Body of pancreas (tissue), 4 donors: ENCODE results near the gene TRAF5. TPM values are rescaled to one million over a fixed set of nuclear protein-coding genes. Genes with fewer than 3 reads are reported as not detected.

Source experiments
- ATAC-seq: fragments of 150-250 bp; one replicate; pipeline ENCODE4 v1.9.1; 2016
- DNase-seq, 4 donors: peaks; one replicate each; pipeline ENCODE4 v3.0.0-alpha.2; 2019
- H3K27ac ChIP-seq, 4 donors: fragments of 200-600 bp; sonication (generic); 1 replicate in 3 of 4; 2 replicates in 1 of 4; pipeline versions ENCODE4 v1.5.1 to v1.6.1; 2016 to 2019; ENCODE audit warnings: mild to moderate bottlenecking in 1 of 4, mixed read lengths in 1 of 4, moderate library complexity in 1 of 4
- H3K27me3 ChIP-seq, 2 donors: fragments of 200-600 bp; sonication (generic); one replicate each; pipeline ENCODE4 v1.6.0; 2016; ENCODE audit warnings: mild to moderate bottlenecking in 1 of 2
- H3K36me3 ChIP-seq, 2 donors: fragments of 200-600 bp; sonication (generic); replicated peaks in 1 of 2; 2 replicates each; pipeline ENCODE4 v1.5.1; 2016; ENCODE audit warnings: low read depth in 2 of 2; ENCODE audit not compliant: insufficient read depth in 1 of 2
- H3K4me1 ChIP-seq: fragments of 200-600 bp; sonication (generic); one replicate; pipeline ENCODE4 v1.6.0; 2016
- H3K4me3 ChIP-seq, 2 donors: fragments of 200-600 bp; sonication (generic); 1 replicate in 1 of 2; 2 replicates in 1 of 2; pipeline ENCODE4 v1.5.1; 2016 to 2019
- H3K9me3 ChIP-seq, 3 donors: fragments of 200-600 bp; sonication (generic); 1 replicate in 2 of 3; 2 replicates in 1 of 3; pipeline ENCODE4 v1.5.1; 2016
- POLR2A ChIP-seq, 3 donors: fragments of 450-650 bp; IDR thresholded peaks; one replicate each; pipeline ENCODE4 v1.6.1; 2016; ENCODE audit warnings: antibody characterized with exemption in 3 of 3, mild to moderate bottlenecking in 2 of 3
- WGBS, 2 donors: methylation state at CpG; one replicate each; pipeline ENCODE4 v1.1.5; 2017; 5-methylcytosine and 5-hydroxymethylcytosine counted together
- intact Hi-C: fragments of 100-400 bp; cut with DNase I; formaldehyde crosslinking; loops from one replicate; pipeline ENCODE4 v1.15.1; 2023
- total RNA-seq, 2 donors: library from RNA; depleted of rRNA; stranded (reverse); fragments of >200 nt; gene quantifications; one replicate each; pipeline ENCODE4 v1.1.0, GENCODE V29; 2016
- TF ChIP-seq, protein P1 (sequence below), 7 experiments: fragments of 450-650 bp in 4 of 7; fragments of 200-600 bp in 3 of 7; sonication (generic) in 3 of 7; IDR thresholded peaks; one replicate each; pipeline ENCODE4 v1.5.1; 2016 to 2019; ENCODE audit warnings: antibody characterized with exemption in 7 of 7

Gene TRAF5
- total RNA-seq, 2 donors from 2014 or later, result 35.6 to 37.6 TPM

DNA sequence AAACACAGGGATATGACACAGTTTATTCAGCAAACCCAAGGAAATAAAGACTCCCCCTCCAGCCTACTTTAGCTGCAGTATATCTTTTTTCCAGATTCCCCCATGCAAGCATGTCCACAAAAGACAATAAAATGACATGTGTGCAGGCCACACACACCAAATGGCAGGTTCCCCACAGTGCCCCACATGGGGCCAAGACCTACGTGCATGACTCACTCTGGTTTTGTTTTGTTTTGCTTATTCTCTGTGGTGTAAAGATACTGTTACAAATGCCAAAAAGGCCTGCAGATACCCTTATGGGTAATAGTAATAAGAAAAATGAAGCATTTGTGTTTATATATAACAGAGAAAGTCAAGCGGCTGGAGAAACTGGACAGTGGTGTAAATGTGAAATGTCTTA lies 93.8 kb downstream of the TRAF5 start:
- no peaks in the 10 kb centered on the region for H3K27me3 ChIP-seq
- H3K9me3 ChIP-seq, result no peaks in the 10 kb centered on the region
- WGBS, 2 donors, result 84 to 92% methylated on average over 2 of the region's 2 CpGs
- TF ChIP-seq POLR2A (IDR thresholded peaks at IDR 0.05), result no peak
- TF ChIP-seq, protein P1, sequence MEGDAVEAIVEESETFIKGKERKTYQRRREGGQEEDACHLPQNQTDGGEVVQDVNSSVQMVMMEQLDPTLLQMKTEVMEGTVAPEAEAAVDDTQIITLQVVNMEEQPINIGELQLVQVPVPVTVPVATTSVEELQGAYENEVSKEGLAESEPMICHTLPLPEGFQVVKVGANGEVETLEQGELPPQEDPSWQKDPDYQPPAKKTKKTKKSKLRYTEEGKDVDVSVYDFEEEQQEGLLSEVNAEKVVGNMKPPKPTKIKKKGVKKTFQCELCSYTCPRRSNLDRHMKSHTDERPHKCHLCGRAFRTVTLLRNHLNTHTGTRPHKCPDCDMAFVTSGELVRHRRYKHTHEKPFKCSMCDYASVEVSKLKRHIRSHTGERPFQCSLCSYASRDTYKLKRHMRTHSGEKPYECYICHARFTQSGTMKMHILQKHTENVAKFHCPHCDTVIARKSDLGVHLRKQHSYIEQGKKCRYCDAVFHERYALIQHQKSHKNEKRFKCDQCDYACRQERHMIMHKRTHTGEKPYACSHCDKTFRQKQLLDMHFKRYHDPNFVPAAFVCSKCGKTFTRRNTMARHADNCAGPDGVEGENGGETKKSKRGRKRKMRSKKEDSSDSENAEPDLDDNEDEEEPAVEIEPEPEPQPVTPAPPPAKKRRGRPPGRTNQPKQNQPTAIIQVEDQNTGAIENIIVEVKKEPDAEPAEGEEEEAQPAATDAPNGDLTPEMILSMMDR (IDR thresholded peaks at IDR 0.05), result no peak
- DNase-seq, result no peak
- H3K4me3 ChIP-seq, result no peak overlapping the region
- ATAC-seq, result no peak
- H3K36me3 ChIP-seq, result no peaks in the 10 kb centered on the region
- intact Hi-C loops, result no loop called here
- H3K27ac ChIP-seq, result no peak overlapping the region
- no peaks in the 10 kb centered on the region for H3K4me1 ChIP-seq

DNA sequence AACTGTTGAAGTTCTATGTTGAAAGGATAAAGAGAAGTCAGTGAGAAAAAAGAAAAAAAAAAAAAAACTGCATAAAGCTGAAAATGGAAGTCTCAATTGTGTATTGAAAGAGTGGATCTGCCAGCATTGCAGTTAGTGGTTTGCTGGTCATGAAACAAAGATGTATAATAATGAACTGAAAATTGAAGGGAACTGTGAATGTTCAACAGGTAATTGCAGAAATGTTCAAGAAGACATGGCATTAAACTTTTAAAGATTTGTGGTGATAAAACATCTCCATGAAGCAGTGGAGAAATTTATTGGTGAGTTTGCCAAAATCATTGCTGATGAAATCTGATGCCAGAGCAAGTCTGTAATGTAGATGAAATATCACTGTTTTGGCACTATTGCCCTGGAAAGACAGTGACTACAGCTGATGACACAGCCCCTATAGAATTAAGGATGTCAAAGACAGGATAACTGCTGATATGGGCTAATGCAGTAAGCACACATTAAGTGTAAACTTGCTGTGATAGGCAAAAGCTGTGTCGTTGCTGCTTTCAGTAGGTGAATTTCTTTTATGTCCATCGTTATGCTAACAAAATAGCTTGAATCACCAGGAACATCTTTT lies 94.3 kb downstream of the TRAF5 start:
- Histone ChIP-seq H3K27me3 (no peaks in the 10 kb centered on the region), H3K27ac (no peak overlapping the region), H3K9me3 (no peaks in the 10 kb centered on the region), H3K4me1 (no peaks in the 10 kb centered on the region), H3K4me3 (no peak overlapping the region), H3K36me3 (no peaks in the 10 kb centered on the region)
- no peak for TF ChIP-seq POLR2A (IDR thresholded peaks at IDR 0.05)
- TF ChIP-seq, protein P1 (IDR thresholded peaks at IDR 0.05), result no peak
- DNase-seq (no peak), ATAC-seq (no peak)
- intact Hi-C loops, result no loop called here
- WGBS, 2 donors, result 72 to 83% methylated on average over 2 of the region's 2 CpGs

- Histone ChIP-seq H3K4me3 (no peak overlapping the region), H3K36me3 (no peaks in the 10 kb centered on the region), H3K4me1 (no peaks in the 10 kb centered on the region), H3K27me3 (no peaks in the 10 kb centered on the region), H3K9me3 (no peaks in the 10 kb centered on the region), H3K27ac (no peak overlapping the region)
- DNase-seq (no peak), ATAC-seq (no peak)
- TF ChIP-seq POLR2A (IDR thresholded peaks at IDR 0.05), result no peak
- TF ChIP-seq, protein P1 (IDR thresholded peaks at IDR 0.05), result no peak
- intact Hi-C loops, result no loop called here
- WGBS, 2 donors, result 100% methylated on average over 1 of the region's 1 CpG
Measured at GRCh38 chr1:211424018-211424417, 97.4 kb downstream of the TRAF5 start.

Other genes with a start within 250 kb of the TRAF5 start
- gene KCNH1, start 192.7 kb upstream of the TRAF5 start, total RNA-seq, result under 1 TPM in 1 of 2 donors, not detected in 1; 0.52 TPM
- 10 to 100 TPM; 40.7 to 76.8 TPM for gene RCOR3, start 67.5 kb upstream of the TRAF5 start, total RNA-seq
- gene RD3, start 165.3 kb downstream of the TRAF5 start, total RNA-seq, result not detected